Measurements from ENCODE around the gene PTPRA. TPM values are rescaled to one million over a fixed set of nuclear protein-coding genes. Genes with fewer than 3 reads are reported as not detected.

The PTPRA gene
- total and polyA plus RNA-seq, 2 of the 4 experiments (the other 2 are of a cell fraction): 35.0 to 50.0 TPM

- Histone ChIP-seq H4K91ac (ENCODE audit: insufficient read depth, low read depth, low read length) (no peak overlapping the region), H2BK120ac (ENCODE audit: low read depth, low read length) (no peak overlapping the region), H2BK15ac (ENCODE audit: low read depth, low read length) (no peak overlapping the region), H2BK5ac (ENCODE audit: low read depth, low read length, poor library complexity, severe bottlenecking) (no peak overlapping the region), H3K18ac (ENCODE audit: low read depth, low read length) (no peak overlapping the region), H3K9ac (ENCODE audit: low read depth, low read length) (no peak overlapping the region), H2BK20ac (ENCODE audit: low read depth, low read length) (no peak overlapping the region), H3K79me1 (ENCODE audit: low read depth in 1 of 2, low read length in 2 of 2) (peaks cover 2 to 15% of the 10 kb centered on the region in 2 experiments; a peak in 2 of 4 replicates), H3K4me2 (ENCODE audit: low read depth, low read length) (no peak overlapping the region), H2AK5ac (ENCODE audit: low read depth, low read length) (no peak overlapping the region), H3K56ac (ENCODE audit: extremely low read depth, insufficient read depth, low read length) (no peak overlapping the region), H3K27ac (ENCODE audit: insufficient read depth, low read length) (no peak overlapping the region), H3K4ac (ENCODE audit: low read depth, low read length) (no peak overlapping the region), H3K4me1 (ENCODE audit: control insufficient read depth, insufficient read depth, low read length) (no peaks in the 10 kb centered on the region), H4K5ac (ENCODE audit: low read depth, low read length) (no peak overlapping the region), H3K4me3 (ENCODE audit: insufficient read depth, low read depth, low read length) (no peak overlapping the region), H3K14ac (replicated peaks; ENCODE audit: low read depth, low read length) (no peak overlapping the region), H4K20me1 (ENCODE audit: insufficient read depth, low read length) (no peaks in the 10 kb centered on the region; the same call in 1 of the 2 replicates), H2AK9ac (replicated peaks; ENCODE audit: low read depth, low read length, poor library complexity) (no peak overlapping the region), H2AFZ (replicated peaks; ENCODE audit: low read length, poor library complexity) (no peak overlapping the region), H3K36me3 (ENCODE audit: control insufficient read depth, insufficient read depth, low read length) (peaks cover 45% of the 10 kb centered on the region), H3K9me1 (ENCODE audit: insufficient read depth, low read length) (peaks cover 6% of the 10 kb centered on the region), H4K8ac (ENCODE audit: low read depth in 2 of 2, low read length in 2 of 2) (no peak overlapping the region), H3K23ac (ENCODE audit: low read depth, low read length) (no peak overlapping the region), H3K27me3 (ENCODE audit: control insufficient read depth, insufficient read depth, low read length) (no peaks in the 10 kb centered on the region), H3K9me3 (ENCODE audit: control insufficient read depth, insufficient read depth, low read length) (no peaks in the 10 kb centered on the region)
- in situ Hi-C loops (cut with MboI; ENCODE audit: low sequenced_read_pairs): loop anchor here (10.0 kb wide), 2 partner anchors 117 to 237 kb away; partner anchors contain the start of gene PTPRA
- ChIA-PET CTCF (interaction anchor here (0.6 kb wide), 1 partner anchor 139 kb away, joined by 4 read pairs; no protein-coding TSS in a partner anchor), POLR2A (ENCODE audit: unreplicated experiment) (no interaction called here)
- dilution Hi-C loops (cut with HindIII; ENCODE audit: low sequenced_read_pairs, unreplicated experiment): no loop called here
- DNase-seq (no peak), ATAC-seq (ENCODE audit: low read depth) (no peak)
- no CpG with 5 or more reads among the region's 5 CpGs for WGBS, 2 experiments (ENCODE audit: extremely low coverage in 2 of 2, insufficient read length in 1 of 2)
- BruUV-seq (replicated peaks): no TSS peak
- TF ChIP-seq RAD21 (IDR thresholded peaks at IDR 0.05; ENCODE audit: low read length): no peak
- no peak for TF ChIP-seq SMC3 (IDR thresholded peaks at IDR 0.05; ENCODE audit: low read depth, low read length)
- TF ChIP-seq, protein P1, sequence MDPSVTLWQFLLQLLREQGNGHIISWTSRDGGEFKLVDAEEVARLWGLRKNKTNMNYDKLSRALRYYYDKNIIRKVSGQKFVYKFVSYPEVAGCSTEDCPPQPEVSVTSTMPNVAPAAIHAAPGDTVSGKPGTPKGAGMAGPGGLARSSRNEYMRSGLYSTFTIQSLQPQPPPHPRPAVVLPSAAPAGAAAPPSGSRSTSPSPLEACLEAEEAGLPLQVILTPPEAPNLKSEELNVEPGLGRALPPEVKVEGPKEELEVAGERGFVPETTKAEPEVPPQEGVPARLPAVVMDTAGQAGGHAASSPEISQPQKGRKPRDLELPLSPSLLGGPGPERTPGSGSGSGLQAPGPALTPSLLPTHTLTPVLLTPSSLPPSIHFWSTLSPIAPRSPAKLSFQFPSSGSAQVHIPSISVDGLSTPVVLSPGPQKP (IDR thresholded peaks at IDR 0.05; ENCODE audit: borderline replicate concordance, low read depth, low read length): no peak
- no peak for TF ChIP-seq NFE2L2 (IDR thresholded peaks at IDR 0.05; ENCODE audit: low read depth, low read length)
- TF ChIP-seq RCOR1 (IDR thresholded peaks at IDR 0.05; ENCODE audit: insufficient replicate concordance, low read length): no peak
- no peak for TF ChIP-seq RFX5 (IDR thresholded peaks at IDR 0.05; ENCODE audit: low read depth, low read length)
- no peak for TF ChIP-seq BHLHE40 (IDR thresholded peaks at IDR 0.05; ENCODE audit: low read depth, low read length)
- TF ChIP-seq USF2 (IDR thresholded peaks at IDR 0.05; ENCODE audit: low read depth, low read length): no peak
- no peak for TF ChIP-seq MXI1 (IDR thresholded peaks at IDR 0.05; ENCODE audit: borderline replicate concordance, low read depth, low read length)
- no peak for TF ChIP-seq FOS (IDR thresholded peaks at IDR 0.05; ENCODE audit: low read depth, low read length)
- TF ChIP-seq POLR2A (IDR thresholded peaks at IDR 0.05; ENCODE audit: low read depth, low read length): no peak
- TF ChIP-seq CHD1 (IDR thresholded peaks at IDR 0.05; ENCODE audit: low read depth, low read length): no peak
- TF ChIP-seq CTCF (conservative IDR thresholded peaks at IDR 0.05; ENCODE audit: low read depth, low read length): no peak
- no peak for TF ChIP-seq MAFK (IDR thresholded peaks at IDR 0.05; ENCODE audit: low read depth, low read length)
- TF ChIP-seq MAZ (IDR thresholded peaks at IDR 0.05; ENCODE audit: borderline replicate concordance, low read depth, low read length): no peak
- no peak for TF ChIP-seq CEBPB (IDR thresholded peaks at IDR 0.05; ENCODE audit: low read depth, low read length)
- intact Hi-C loops (cut with micrococcal nuclease): no loop called here
These were observed 118.3 kb downstream of the PTPRA start for GRCh38 chr20:2991532-2991931.

All from IMR-90 (cell line).